GM12873 (cell line): ENCODE measurements around the gene PGGHG.

ENCODE experiments used
- CTCF ChIP-seq: IDR thresholded peaks from 2 replicates; pipeline ENCODE4 v1.5.1; 2012; ENCODE audit warnings: low read depth, mild to moderate bottlenecking, moderate library complexity, low read length, control low read depth; ENCODE audit not compliant: insufficient read depth; ENCODE audit errors: missing control alignments

Gene PGGHG

GRCh38 chr11:289712-290620, 1.0 kb downstream of the PGGHG start:
- no peak for TF ChIP-seq CTCF

- TF ChIP-seq CTCF, result no peak
Observed at GRCh38 chr11:290621-291231, 1.8 kb downstream of the PGGHG start.

- TF ChIP-seq CTCF, result no peak
Observed at GRCh38 chr11:291281-292210, 2.6 kb downstream of the PGGHG start.

- TF ChIP-seq CTCF, result no peak
Observed at GRCh38 chr11:292211-293121, 3.5 kb downstream of the PGGHG start.

GRCh38 chr11:293271-293851, 4.4 kb downstream of the PGGHG start:
- no peak for TF ChIP-seq CTCF

GRCh38 chr11:293852-294661, 5.1 kb downstream of the PGGHG start:
- TF ChIP-seq CTCF, result no peak
